Measurements from ENCODE around the gene FLNB. TPM values are rescaled to one million over a fixed set of nuclear protein-coding genes. Genes with fewer than 3 reads are reported as not detected.
"Not testable (repeated sequence)": the region's sequence is repeated elsewhere in the genome, so short reads cannot be mapped to it uniquely, and the experiment has no call there.

Gene FLNB
- total and polyA plus RNA-seq, 8 donors: 85.2 to 152 (median 102) TPM

DNA sequence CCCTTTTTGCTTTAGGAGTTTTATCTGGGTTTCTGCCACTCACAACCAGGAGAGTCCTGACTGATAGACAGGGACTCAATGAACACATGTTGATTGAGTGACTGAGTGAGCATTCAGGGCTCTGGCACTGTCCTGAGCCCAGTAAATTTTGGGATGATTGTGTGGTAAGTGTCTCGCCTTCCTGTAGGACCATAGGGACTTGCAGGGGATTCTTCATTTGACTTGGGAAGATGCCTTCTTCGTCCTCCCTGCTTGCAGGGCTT, 22.3 kb upstream of the FLNB start:
- DNase-seq (no peak), FAIRE-seq (no peak), ATAC-seq (no peak)
- no peaks in the 10 kb centered on the region for H3K9me3 ChIP-seq
- H3K27ac ChIP-seq: no peak overlapping the region
- no peaks in the 10 kb centered on the region for H3K4me1 ChIP-seq
- WGBS, 2 donors: 85 to 91% methylated on average over 2 of the region's 2 CpGs
- intact Hi-C loops (cut with DNase I): no loop called here
- H3K36me3 ChIP-seq: no peaks in the 10 kb centered on the region
- no peaks in the 10 kb centered on the region for H3K27me3 ChIP-seq
- H3K4me3 ChIP-seq: no peak overlapping the region
- TF ChIP-seq, protein P1, sequence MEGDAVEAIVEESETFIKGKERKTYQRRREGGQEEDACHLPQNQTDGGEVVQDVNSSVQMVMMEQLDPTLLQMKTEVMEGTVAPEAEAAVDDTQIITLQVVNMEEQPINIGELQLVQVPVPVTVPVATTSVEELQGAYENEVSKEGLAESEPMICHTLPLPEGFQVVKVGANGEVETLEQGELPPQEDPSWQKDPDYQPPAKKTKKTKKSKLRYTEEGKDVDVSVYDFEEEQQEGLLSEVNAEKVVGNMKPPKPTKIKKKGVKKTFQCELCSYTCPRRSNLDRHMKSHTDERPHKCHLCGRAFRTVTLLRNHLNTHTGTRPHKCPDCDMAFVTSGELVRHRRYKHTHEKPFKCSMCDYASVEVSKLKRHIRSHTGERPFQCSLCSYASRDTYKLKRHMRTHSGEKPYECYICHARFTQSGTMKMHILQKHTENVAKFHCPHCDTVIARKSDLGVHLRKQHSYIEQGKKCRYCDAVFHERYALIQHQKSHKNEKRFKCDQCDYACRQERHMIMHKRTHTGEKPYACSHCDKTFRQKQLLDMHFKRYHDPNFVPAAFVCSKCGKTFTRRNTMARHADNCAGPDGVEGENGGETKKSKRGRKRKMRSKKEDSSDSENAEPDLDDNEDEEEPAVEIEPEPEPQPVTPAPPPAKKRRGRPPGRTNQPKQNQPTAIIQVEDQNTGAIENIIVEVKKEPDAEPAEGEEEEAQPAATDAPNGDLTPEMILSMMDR (IDR thresholded peaks at IDR 0.05): no peak

DNA sequence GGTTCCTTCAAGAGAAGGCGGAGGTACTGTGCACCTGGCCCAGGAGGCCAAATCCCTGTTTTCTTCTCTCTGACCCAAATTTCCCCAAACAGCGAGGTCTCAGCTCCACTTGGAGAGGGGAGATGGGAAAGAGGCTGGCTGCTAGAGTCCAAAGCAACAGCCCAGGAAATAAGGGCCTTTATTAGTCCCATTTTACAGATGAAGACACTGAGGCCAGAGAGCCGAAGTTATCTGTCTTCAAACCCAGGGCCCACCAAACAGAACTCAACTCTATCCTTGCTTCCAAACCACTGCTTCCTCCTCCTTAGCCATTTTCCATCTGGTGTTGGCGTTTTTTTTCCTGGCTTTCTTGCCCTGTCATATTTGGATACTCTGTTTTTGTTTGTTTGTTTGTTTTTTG, 22.0 kb upstream of the FLNB start:
- Histone ChIP-seq H3K4me1 (no peaks in the 10 kb centered on the region), H3K9me3 (no peaks in the 10 kb centered on the region), H3K4me3 (no peak overlapping the region), H3K27ac (no peak overlapping the region), H3K27me3 (no peaks in the 10 kb centered on the region), H3K36me3 (no peaks in the 10 kb centered on the region)
- no peak for DNase-seq
- no peak for FAIRE-seq
- ATAC-seq: no peak
- intact Hi-C loops (cut with DNase I): no loop called here
- WGBS, 2 donors: 91 to 94% methylated on average over 4 of the region's 4 CpGs
- TF ChIP-seq, protein P1 (IDR thresholded peaks at IDR 0.05): no peak

DNA sequence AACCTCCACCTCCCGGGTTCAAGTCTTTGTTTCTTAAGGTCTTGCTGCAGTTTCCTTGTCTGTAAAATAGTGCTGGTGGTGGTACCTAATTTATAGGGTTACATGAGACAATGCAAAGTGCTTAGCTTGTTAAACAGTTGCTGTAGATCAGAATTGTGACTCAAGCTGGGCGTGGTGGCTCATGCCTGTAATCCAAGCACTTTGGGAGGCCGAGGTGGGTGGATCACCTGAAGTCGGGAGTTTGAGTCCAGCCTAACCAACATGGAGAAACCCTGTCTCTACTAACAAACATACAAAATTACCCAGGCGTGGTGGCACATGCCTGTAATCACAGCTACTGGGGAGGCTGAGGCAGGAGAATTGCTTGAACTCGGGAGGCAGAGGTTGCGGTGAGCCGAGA, 19.0 kb upstream of the FLNB start:
- H3K4me1 ChIP-seq; intact Hi-C loops (cut with DNase I); H3K27ac ChIP-seq; H3K4me3 ChIP-seq; H3K36me3 ChIP-seq; ATAC-seq; H3K9me3 ChIP-seq; FAIRE-seq; H3K27me3 ChIP-seq; DNase-seq: not testable (repeated sequence)
- WGBS, 2 donors: 67 to 83% methylated on average over 8 of the region's 8 CpGs

DNA sequence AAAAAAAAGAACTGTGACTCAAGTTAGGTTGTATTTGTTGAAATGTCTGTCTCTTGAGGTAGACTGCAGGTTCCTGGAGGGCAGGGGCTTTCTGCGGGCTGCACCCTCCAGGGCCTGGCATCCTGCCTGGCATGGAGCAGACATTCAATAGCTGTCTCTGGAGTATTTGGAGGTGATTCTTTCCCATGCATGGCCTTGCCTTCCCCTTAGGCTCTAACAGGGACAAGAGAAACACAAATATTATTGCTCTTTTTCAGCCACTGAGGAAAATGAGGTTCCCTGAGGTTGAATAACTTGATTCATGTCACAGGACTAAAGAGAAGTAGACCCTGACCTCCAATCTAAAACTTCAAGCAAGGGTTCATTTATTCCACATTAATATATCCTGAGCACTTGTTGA, 18.6 kb upstream of the FLNB start:
- Histone ChIP-seq H3K4me3 (no peak overlapping the region), H3K9me3 (no peaks in the 10 kb centered on the region), H3K27me3 (no peaks in the 10 kb centered on the region), H3K36me3 (no peaks in the 10 kb centered on the region), H3K4me1 (no peaks in the 10 kb centered on the region), H3K27ac (no peak overlapping the region)
- intact Hi-C loops (cut with DNase I): no loop called here
- WGBS, 2 donors: 82 to 100% methylated on average over 1 of the region's 1 CpG
- TF ChIP-seq, protein P1 (IDR thresholded peaks at IDR 0.05): no peak
- no peak for DNase-seq
- FAIRE-seq: no peak
- no peak for ATAC-seq

DNA sequence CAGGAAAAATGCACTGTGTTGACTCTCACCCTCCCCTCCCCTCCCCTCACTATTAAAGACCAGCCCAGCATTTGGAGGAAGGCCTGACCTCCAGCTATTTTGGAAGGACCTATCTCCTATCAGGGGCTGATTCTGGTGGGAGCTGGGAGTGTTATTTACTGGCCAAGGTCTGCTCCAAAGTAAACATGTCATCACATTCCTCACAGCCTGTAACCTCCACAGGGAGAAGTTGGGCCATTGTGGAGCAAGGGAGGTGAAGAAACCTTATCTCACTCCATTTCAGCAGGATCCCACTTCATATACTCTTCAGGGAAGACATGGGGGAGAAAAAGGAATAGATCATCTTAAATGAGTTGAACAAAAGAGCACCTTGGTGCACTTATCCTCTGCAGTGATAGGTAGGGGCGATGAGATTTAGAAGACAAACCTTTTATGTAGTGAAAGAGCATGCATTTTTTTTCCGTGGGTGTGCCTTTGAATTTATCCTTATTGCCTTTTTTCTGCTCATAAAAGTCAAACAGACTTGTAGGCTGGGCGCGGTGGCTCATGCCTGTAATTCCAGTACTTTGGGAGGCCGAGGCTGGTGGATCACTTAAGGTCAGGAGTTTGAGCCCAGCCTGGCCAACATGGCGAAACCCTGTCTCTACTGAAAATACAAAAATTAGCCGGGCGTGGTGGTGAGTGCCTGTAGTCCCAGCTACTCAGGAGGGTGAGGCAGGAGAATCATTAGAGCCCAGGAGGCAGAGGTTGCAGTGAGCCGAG, 15.6 kb upstream of the FLNB start:
- H3K4me1 ChIP-seq: no peaks in the 10 kb centered on the region
- FAIRE-seq: no peak
- DNase-seq: no peak
- no peak overlapping the region for H3K27ac ChIP-seq
- 90 to 91% methylated on average over 9 of the region's 9 CpGs for WGBS, 2 donors
- H3K27me3 ChIP-seq: no peaks in the 10 kb centered on the region
- ATAC-seq: peak in 1 of 4 donors; percentile 36
- no peaks in the 10 kb centered on the region for H3K9me3 ChIP-seq
- H3K4me3 ChIP-seq: no peak overlapping the region
- H3K36me3 ChIP-seq: no peaks in the 10 kb centered on the region
- intact Hi-C loops (cut with DNase I): no loop called here
- TF ChIP-seq, protein P1 (IDR thresholded peaks at IDR 0.05): no peak

All from pancreas (tissue), 10 donors.